ENCODE measurements around the gene SIPA1L3.

SIPA1L3 gene

DNA sequence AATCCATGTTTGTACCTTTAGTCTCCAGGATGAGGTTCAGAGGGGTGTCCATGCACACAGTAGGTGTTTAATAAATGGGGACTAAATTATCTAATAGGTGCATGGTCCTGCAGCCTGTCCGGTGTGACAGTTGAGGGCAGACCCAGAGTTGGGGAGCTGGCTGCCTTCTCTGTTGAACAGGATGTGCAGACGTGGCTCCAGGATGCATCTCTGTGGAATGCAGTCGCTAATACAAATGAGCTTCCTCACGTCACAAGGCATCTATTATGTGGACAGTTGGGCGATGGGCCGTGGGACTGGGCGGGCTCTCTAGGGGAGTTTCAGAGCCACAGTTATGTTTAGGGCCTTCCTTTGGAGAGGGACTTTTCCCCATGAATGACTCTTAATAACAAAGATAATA lies 71.0 kb downstream of the SIPA1L3 start:
- no peak for DNase-seq

DNA sequence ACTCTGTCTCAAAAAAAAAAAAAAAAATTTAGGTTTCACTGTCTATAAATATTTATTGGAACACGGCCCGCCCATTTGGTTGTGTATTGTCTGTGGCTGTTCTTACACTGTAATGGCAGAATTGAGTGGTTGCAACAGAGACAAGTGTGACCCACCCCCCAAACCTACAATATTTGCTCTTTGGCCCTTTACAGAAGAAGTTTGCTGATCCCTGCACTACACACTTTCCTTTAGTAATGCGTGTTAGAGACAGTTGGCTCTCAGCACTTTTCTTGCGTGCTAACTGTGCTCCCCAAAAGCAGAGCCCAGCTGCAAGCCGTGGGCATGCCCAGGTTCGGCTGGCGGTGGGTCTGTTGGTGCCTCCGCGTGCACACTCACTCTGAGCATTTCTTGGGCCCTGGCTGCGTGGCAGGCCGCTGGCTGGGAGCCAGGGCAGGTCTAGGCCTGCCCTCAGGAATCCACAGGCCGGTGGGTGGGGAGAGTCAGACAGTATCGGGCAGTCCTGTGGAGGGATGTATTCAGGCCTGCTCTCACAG lies 72.6 kb downstream of the SIPA1L3 start:
- DNase-seq = peak; percentile 11

DNA sequence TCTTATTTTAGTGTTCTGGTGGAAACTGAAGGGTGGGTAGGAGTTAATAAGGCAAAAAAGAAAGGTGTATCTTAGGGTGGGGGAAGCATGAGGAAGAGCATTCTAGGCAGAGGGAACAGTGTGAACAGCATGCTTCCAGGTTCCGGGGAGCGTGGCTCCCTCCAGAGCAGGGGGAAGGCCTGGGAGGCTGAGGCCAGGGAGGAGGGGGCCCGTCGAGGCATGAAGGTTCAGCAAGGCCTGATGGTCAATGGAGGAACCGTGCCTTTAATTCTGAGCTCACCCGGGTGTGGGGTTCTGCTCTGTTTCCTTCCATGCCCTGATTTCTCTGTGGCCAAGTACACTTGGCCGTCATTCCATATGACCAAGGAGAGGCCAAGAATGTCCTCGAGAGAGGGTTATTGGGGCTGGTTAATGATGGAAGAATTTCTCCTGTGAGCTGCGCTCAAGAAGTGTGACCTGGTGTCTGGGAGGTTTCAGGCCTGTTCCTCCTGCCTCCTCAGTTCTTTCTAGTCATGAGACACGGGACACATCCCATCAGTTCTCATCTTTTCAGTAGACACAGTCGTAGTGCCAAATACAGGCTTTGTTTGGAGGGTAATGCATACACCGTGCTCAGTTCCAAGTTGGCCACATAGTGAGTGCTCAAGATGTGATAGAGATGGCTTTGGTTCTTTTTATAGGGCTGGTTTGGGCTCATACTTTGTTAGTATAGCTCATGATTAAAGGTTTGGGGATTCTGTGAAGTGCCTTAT lies 73.6 kb downstream of the SIPA1L3 start:
- peak; percentile 31 for DNase-seq

DNA sequence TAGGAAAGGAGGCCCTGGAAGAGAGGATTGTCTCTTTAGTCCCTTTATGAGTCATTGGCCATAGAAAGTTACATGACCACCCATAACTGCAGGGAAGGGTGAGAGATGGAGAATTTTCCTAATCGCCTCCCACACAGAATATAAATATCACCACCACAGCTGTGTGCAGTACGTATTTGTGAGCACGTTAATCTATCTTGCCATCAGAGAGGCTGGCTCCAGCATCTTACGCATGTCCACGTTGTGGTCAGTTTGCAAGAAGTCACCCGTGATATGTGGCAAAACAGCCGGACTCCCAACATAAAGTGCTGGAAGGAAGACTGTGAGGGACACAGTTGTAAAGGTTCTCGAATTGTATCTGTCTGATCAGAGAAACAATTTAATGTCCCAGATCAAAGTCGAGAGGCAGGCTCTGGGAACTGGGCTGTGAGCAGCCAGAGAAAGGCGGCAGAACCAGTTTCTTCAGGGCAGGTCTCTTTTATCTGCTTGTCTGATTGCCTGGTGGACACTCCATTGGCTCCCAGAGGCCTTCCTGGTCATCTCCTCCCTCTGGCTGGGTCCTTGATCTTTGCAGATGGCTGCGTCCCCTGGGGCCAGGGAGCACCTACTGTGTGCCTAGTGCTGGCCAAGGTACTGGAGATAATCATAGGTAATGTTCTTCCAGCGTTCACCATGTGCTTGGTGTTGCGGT lies 74.9 kb downstream of the SIPA1L3 start:
- DNase-seq = no peak

DNA sequence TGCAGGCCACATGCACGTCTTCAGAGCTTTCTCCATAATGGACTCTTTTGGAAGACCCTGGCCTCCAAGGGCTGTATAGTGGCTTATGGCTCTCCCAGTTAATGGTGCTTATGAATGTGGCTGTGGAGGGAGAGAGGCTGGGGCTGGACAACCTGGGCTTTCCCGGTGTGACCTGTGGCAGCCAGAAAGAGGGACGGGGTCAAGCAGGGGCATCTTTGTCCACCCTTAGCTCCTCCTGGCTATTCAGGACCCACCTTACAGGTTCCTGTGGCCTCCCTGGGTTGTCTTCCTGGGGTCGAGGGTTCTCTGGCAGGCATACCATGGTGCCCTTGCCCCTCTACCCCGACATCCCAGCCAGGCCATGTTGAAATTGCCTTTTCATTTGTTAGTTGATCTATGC lies 75.6 kb downstream of the SIPA1L3 start:
- no peak for DNase-seq

DNA sequence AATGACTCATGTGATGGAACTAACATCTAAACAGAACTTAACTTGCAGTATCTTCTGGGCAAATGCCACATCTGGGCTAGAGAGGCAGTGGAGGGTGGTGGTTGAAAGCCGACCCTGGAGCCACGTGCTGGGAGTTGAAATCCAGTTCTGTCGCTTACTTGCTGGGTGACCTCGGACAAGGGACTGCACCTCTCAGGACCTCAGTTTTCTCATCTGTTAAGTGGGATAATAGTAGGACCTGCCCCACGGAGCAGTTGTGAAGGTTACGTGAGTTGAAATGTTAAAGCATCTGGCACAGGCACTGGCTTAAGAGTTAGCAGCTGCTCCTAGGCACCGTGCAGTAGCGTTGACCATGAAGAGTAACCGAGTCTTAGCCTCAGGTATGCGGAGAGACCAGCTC lies 76.1 kb downstream of the SIPA1L3 start:
- no peak for DNase-seq

DNA sequence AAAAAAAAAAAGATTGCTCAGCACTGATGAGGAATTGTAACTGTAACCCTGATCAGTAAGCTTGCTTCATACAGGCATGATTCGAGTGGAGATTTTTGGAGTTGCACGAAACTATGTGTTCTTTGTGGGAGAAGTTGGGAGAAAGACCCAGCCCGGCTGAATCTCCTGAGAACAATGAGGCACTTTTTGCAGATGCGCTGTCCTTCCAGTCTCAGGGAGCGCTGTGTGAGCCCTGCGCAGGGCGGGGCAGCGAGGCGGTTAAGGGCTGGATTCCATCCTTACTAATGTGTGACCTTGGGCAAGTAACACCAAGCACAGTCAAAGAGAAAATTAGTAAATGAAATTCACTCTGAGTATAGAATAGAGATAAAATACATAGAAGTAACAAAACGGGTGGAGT lies 76.9 kb downstream of the SIPA1L3 start:
- no peak for DNase-seq

DNA sequence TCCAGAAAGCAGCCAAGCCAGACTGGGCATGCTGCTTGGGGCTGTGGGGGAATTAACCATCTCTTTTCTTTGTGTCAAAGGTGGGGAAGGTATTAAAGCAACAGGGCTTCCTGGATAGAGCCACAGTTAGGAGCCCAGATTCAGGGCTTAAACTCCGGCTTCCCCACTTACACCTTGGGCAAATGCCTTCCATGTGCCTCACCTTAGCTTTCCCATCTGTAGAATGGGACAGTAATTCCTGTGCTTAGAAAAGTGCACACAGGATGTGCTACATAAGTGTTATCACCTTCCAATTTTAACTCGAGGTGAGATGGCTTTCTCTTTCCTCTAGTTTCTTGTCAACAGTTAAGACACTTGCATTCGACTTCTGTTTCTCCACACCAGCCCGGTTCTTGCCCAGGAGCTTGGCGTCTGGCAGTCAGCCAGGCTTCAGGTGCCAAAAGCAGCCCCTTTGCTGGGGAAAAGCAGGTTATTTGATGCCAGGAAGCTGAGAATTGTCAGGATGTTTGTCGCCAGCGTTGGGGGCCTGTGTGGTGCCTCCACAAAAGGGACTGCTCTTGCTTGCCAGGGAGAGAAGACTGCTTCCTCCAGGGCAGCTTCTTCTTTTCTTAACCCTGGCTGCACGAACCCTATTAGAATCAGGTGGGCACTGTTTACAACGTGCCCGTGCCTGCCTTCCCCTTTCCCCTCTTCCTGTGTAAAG lies 79.2 kb downstream of the SIPA1L3 start:
- DNase-seq = no peak

DNA sequence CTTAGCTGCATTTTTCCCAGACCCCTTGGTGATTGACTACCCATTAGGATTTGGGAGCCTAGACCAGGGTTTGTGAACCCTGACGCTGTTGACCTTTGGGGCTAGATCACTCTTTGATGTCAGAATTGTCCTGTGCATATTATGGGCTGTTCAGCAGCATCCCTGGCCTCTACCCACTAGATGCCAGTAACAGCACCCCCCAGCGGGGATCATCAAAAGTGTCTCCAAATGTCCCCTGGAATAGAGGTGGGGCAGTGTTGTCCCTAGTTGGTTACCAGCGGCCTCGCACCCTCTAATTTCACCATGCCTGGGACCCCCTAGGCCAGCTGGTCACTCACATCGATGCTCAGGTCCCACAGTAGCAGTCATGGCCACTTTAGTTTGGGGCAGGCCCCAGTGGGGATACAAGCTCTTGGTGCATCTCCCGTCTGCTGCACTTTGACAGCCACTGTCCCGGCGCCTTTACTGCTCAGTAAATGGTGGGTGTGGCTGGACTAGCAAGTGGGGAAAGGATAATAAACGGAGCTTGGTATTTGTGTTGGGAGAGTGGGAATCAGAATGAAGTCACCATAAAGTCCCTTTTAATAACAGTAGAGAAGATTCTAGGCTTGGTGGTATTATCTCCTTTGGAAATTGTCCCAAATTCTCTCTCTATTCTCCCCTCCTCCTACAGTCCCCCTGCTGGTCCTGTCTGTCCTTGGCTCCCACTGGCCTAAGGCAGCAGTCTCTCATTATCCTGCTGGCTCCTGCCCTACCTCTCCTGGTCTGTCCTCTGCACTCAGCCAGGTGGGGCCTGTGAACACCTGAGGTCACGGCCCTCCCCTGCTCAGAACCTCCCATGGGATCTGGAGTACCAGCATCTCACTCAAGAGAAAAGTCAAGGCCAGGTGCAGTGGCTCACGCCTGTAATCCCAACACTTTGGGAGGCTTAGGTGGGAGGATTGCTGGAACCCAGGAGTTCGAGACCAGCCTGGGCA lies 80.6 kb downstream of the SIPA1L3 start:
- DNase-seq = no peak

DNA sequence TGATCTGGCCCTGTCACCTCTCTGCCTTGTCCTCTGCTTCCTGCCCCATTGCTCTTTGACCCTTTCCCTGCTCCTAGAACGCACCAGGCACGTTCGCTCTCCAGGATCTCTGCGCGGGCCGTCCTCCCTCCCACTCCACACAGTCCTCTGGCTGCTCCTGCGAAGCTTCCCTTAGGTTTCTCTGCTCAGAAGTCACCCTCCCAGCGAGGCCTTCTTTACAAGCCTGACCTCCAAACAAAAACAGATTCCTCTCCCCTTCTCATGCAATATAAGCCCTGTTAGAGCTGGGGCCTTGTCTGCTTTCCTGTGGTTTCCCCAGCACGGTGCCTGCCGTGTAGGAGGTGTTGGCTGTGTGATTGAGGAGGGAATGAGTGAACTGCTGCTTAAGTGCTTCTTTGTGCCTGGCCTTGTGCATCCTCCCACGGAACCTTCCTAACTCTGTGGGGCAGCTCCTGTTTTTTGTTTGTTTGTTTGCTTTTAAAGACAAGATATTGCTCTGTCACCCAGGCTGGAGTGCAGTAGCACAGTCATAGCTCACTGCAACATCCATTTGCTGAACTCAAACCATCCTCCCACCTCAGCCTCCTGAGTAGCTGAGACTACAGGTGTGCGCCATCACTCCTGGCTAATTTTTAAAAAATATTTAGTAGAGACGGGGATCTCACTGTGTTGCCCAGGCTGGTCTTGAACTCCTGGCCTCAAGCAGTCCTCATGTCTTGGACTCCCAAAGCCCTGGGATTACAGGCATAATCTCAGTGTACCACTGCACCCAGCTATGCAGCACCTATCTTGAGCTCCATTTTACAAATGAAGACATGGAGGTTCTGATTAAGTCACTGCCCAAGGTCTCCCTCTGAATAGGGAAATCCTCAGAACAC lies 82.0 kb downstream of the SIPA1L3 start:
- DNase-seq = no peak

DNA sequence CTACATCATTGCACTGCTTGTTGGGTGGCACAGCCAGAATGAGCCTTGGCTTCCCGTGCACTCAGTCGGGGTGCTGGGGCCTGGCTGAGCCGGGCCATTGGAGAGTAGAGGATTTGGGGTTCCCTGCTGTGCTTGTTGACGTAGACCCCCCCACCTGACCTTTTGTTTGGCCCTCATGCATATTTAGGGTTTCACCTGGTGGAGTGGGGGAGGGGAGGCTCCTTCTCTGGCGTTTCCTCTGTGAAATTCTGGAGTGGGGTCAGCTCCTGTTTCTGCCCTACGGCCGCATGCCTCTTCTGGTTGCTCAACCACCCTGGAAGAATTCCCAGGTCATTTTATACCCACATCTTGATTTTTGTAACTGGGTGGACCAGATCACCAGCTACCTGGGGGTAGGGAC lies 82.8 kb downstream of the SIPA1L3 start:
- no peak for DNase-seq

DNA sequence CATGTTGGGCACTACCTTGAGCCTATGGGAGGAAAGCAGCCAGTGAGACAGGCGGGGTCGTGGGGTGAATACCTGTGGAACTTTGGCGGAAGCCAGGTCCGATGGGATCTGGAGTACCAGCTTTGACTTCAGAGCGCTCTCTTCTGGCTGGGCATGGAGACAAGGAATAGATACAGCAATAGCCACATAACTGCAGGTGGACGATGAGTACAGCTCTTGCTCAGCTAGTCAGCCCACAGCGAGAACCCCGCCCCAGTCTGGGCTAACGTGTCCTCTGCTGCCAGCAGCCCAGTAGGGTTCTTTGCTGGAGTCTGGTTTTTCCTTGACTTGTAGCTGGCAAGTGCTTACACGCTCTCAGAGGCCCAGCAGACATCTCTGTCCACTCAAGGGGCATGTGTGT lies 83.4 kb downstream of the SIPA1L3 start:
- DNase-seq = peak; percentile 19

DNA sequence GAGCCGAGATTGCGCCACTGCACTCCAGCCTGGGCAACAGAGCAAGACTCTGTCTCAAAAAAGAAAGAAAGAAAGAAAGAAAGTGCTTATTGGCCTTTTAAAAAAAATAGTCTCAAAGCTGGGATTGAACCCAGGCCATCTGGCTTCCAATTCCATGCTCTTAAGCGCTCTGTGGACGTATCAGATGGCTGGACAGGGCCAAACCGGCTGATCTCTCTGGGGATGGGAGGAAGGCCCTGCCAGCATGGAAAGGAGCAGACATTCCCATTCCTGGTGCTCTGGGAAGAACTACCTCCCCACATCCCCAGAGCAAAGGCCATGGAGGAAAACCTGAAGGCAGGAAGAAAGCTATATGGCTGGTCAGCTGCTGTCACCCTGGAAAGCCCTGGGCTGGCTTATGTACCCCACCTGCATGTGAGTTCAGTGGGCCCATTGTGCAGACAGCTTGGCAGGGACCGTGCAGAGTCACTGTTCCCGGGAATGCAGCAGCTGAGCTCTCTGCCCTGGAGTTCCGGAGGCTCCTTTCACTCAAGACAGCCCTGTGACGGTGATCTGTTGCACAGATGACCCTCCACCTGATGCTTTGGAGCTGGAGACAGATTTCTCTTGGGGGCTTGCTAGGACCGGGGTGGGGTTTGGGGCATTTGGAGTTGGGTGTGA lies 84.3 kb downstream of the SIPA1L3 start:
- no peak for DNase-seq

DNA sequence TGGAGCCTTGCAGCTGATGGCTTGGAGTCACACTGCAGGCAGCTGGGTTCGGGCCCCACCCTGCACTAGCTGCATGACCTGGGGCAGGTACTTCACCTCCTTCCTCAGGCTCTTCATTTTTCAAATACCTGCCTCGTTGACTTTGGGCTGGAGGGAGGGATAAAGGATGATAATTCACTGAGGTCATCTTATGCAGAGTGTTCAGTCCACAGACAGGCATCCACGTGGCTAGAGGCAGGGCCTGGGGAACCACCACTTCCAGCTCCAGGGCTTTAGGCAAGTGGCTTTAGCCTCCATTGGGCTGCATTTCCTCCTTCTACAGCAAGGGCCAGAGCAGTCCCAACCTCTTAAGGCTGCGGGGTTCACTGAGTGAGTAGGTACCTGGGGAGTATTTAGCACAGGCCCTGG lies 84.8 kb downstream of the SIPA1L3 start:
- no peak for DNase-seq

DNA sequence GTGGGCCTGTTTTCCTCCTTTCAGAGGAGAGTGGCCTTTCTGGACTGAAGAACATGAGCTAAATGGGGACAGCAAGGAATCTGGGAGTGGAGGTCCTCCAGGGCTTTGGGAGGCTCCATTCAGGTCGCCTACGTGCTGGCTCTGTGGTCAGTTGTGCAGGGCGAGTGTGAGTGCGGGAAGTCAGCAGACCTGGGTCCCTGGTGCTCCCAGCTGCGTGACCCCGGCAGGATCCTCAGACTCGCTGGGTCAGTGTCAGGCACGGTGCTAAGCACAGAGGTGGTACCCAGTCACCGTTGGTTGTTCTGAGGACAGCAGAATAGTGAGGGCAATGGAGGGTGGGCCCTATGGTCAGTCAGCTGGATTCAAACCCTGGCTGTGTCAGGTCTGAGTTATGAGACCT lies 85.8 kb downstream of the SIPA1L3 start:
- DNase-seq = no peak

DNA sequence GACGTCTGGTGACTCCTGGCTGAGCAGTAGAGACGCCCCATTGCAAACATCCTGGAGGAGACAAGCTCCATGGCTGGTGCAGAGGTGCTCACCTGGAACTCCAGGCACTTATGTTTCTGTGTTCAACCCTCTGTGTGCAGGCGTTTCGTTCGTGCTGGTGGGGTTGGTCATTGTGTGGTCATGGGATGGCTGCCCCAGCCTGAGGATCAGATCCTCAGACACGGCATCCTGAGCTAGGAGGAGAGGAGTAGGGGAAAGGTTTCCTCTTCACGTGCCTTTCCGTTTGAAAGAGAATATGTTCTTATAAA lies 87.8 kb downstream of the SIPA1L3 start:
- DNase-seq = no peak

DNA sequence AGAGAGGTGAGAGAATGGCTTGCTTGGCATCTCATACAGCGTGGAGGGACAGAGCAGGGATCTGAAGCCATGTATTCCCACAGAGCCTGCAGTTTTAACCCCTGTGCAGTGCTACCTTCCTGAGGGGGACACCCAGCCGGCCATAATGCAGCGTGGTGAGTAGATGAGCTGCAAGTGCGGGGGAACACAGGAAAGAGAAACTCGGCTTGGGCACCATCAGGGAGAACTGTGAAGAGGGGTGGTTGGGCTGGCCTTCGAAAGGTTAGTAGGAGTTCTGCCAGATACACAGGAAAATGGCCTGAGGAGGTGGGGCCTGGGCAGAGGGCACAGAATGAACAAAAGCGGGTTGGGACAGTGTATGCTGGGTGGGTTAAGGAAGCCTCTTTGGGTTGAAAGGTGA lies 88.3 kb downstream of the SIPA1L3 start:
- DNase-seq = no peak

DNA sequence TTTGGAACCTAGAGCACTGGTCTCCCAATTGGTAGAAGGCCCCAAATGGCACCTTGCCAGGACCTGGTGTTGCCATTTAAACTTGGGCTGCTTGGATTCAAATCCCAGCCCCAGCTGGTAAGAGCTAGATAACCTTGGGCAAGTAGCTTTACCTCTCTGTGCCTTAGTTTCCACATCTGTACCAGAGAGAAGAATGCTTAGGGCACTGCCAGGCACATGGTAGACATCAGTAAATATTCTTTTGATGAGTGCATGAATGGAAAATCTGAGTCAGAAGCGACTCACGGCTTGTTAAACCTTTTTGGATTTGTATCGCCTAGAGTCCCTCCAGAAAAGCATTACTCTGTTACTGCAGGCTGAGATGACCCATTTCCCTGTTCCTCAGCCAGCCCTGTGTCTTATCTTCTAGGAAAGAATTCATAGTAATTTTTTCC lies 90.9 kb downstream of the SIPA1L3 start:
- DNase-seq = no peak

DNA sequence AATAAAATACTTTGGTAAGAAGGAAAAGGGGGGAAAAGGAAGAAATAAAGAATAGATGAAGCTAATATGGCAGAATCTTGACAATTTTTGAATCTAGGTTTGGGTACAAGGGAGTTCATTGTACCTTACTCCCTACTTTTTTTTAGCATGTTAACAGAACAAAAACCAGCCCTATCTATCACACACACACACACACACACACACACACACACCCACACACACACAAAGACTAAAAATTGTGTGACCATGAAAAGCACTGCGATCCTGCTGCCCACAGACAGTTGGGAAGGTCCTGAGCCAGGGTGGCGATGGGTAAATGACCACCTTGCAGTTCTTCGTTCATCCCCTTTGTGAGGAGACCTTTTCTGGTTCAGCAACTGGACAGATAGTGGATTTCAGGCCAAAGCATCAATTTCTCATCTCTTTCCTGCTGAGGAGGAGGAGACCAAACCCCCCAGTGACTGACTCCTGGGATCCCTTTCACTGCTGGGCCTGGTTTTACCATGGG lies 91.8 kb downstream of the SIPA1L3 start:
- no peak for DNase-seq

DNA sequence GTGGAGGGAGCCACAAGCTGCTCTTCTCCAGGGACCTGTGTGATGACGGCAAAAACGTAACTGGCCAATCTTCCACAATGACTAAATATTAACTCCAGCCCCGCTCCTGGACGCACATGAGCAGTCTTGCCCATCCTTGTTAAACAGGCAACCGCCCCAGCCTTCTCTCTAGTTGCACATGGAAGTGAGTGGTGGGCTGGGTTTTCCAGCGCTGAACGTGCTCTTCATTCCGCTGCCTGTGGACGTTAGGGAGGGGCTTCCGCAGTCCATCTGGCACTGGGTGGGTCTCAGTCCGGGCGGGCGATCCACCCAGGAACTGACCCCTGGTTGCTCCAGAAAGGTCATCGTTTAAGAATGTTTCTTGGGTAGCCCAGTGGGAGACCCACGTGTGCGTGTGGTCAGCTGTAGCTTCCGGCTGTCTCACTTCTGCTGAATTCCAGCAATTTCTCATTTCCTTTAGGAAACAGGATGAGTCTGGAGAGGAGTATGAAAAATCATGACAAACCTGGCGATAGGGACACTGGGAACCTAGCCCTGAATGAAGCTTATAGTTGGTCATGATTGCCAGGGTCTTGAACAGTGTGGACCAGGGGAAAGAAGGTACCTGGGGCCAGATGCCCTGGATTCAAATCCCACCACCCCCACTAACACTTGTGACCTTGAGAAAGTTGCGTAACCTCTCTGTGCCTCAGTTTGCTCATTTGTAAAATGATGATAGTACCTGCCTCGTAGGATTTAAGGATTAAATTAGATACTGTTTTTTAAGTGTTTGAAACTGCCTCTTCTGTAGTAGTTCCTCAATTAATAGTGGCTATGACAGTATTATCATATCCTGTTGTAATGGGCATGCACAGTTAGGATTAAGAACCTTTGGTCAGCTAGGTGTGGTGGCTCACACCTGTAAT lies 92.6 kb downstream of the SIPA1L3 start:
- no peak for DNase-seq
